ENCODE measurements around the gene TBC1D13. TPM values are rescaled to one million over a fixed set of nuclear protein-coding genes. Genes with fewer than 3 reads are reported as not detected.

The TBC1D13 gene, protein sequence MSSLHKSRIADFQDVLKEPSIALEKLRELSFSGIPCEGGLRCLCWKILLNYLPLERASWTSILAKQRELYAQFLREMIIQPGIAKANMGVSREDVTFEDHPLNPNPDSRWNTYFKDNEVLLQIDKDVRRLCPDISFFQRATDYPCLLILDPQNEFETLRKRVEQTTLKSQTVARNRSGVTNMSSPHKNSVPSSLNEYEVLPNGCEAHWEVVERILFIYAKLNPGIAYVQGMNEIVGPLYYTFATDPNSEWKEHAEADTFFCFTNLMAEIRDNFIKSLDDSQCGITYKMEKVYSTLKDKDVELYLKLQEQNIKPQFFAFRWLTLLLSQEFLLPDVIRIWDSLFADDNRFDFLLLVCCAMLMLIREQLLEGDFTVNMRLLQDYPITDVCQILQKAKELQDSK
- total RNA-seq = 10.4 and 12.9 TPM in 2 replicates

DNA sequence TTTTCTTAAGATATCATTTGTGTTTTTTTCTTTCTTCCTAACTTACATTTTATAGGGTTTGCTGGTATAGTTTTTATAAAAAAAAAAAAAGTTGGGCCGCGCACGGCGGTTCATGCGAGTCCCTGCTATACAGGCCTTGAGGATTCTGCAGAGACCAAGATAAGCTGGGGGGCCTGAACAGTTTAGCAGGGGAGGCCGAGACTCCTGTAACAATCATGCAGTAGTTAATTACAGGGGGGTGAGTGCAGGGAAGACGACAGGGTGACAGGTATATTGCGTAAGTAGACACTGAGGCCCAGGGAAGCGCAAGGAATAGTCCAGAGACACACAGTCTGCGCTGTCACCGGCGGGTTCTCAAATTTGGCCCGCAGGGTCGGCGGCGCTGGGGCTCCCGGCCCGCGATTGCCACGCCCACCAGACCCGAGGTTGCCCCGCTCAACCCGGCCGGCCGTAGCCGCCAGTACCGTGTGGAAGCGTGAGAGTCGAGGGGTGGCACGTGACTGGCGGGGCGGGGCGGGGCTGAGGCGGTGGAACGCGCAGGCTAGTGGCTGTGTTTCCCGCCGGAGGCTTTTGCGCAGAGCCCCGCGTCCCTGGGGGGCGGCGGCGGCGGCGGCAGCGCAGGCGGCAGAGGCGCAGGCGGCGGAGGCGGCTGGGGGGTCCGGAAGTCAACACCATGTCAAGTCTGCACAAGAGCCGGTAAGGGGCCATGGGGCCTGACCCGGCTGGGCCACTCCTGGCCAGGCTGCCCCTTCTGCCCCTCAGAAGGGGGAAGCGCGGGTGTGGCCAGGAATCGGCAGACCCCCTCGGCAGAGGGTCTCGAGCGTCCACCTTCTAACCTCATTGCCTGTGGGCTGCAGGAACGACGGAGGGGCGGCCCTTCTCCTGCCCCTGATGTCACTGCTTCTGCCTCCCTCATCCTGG lies at the start of gene TBC1D13:
Gene TBC1D13, plus strand, starts transcription at position 573 of the 921 bp plus-strand sequence. Its CDS starts 101 bp downstream, at position 674.
- peak within 1 kb of the TSS; percentile 87 for H3K4me3 ChIP-seq (ENCODE audit: low read depth, low read length)
- DNase-seq (ENCODE audit: low read depth) = peak; percentile 86
- TF ChIP-seq, protein P1, sequence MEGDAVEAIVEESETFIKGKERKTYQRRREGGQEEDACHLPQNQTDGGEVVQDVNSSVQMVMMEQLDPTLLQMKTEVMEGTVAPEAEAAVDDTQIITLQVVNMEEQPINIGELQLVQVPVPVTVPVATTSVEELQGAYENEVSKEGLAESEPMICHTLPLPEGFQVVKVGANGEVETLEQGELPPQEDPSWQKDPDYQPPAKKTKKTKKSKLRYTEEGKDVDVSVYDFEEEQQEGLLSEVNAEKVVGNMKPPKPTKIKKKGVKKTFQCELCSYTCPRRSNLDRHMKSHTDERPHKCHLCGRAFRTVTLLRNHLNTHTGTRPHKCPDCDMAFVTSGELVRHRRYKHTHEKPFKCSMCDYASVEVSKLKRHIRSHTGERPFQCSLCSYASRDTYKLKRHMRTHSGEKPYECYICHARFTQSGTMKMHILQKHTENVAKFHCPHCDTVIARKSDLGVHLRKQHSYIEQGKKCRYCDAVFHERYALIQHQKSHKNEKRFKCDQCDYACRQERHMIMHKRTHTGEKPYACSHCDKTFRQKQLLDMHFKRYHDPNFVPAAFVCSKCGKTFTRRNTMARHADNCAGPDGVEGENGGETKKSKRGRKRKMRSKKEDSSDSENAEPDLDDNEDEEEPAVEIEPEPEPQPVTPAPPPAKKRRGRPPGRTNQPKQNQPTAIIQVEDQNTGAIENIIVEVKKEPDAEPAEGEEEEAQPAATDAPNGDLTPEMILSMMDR (IDR thresholded peaks at IDR 0.05; ENCODE audit: insufficient read depth, low read depth, low read length) = no peak

DNA sequence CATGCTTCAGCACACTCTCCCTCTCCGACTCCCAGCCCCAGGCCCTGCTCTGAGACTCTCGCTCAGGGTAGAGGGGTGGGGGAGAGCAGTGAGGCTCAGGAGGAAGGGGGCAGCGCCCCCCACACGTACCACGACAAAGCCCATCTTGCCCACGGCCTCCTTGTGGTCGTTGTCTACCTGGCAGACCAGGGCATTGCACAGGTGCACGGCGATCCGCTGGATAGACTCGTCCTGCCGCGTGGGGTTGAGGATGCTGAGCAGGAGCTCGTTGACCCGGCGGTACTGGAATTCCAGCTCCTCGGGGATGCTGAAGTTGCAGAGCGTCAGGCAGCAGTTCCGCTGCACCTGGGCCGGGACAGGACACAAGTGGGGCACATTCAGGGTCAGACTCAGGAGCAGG lies 44.7 kb upstream of the TBC1D13 start:
- TF ChIP-seq, protein P1 (IDR thresholded peaks at IDR 0.05; ENCODE audit: insufficient read depth, low read depth, low read length) = no peak
- DNase-seq (ENCODE audit: low read depth) = no peak
- no peak overlapping the region for H3K4me3 ChIP-seq (ENCODE audit: low read depth, low read length)

DNA sequence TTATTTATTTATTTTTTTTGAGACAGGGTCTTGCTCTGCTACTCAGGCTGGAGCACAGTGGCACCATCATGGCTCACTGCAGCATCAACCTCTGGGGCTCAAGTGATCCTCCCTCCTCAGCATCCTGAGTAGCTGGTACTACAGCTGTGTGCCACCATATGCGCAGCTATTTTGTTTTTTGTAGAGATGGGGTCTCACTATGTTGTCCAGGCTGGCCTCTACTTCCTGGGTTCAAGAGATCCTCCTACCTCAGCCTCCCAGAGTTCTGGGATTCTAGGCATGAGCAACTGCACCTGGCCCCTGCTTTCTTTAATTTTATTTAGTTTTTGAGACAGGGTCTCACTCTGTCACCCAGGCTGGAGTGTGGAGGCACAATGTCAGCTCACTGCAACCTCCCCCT lies 43.6 kb upstream of the TBC1D13 start:
- DNase-seq (ENCODE audit: low read depth) = no peak
- H3K4me3 ChIP-seq (ENCODE audit: low read depth, low read length) = no peak overlapping the region
- TF ChIP-seq, protein P1 (IDR thresholded peaks at IDR 0.05; ENCODE audit: insufficient read depth, low read depth, low read length) = no peak

DNA sequence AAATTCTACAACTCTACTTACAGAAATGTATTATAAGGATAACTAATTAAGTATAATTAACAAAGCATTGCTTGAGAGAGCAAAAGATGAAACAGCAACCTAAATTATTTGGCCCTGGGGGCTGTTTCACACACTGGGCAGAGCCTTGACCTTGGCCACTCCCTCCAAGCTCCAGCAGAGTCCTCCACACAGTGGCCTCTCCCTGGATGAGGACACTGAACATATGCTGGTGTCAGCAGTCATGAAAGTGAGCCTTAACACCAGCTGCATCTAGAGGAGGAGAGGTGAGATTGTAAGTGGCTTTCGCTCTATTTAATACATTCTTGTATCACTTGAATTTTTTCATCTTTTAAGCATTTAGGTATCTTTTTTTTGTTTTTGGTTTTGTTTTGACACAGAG lies 39.8 kb upstream of the TBC1D13 start:
- no peak for DNase-seq (ENCODE audit: low read depth)
- TF ChIP-seq, protein P1 (IDR thresholded peaks at IDR 0.05; ENCODE audit: insufficient read depth, low read depth, low read length) = no peak
- H3K4me3 ChIP-seq (ENCODE audit: low read depth, low read length) = no peak overlapping the region

DNA sequence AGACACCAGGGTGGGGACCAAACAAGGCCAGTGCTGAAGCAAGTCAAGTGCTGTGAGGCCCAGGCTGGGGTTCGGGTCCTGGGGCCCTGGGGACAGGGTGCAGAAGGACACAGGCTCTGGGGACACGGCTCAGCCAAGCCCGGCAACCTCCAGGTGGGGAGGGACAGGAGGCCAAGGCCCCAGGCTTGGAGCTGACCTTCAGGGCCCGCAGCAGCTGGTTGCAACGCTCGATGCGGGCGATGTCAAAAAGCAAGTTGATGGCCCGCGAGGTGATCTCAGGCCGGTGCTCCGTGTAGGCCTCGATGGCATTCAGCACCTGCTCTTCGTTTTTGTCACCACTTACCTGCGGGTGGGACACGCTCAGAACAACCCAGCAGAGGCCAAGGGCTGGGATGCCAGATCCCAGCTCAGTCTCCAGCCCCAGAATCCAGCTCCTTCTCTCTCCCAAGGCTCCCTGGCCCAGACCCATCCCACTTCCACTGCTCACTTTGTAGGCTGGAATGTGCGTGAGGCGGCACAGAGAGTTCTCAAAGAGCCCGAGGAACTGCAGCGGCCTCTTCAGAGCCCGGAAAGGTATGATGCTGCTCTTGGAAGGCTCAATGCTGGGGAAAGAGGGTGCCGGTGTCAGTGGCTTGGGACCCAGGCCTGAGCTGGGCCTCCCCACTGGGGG lies 36.0 kb upstream of the TBC1D13 start:
- DNase-seq (ENCODE audit: low read depth) = no peak
- H3K4me3 ChIP-seq (ENCODE audit: low read depth, low read length) = no peak overlapping the region
- TF ChIP-seq, protein P1 (IDR thresholded peaks at IDR 0.05; ENCODE audit: insufficient read depth, low read depth, low read length) = no peak

DNA sequence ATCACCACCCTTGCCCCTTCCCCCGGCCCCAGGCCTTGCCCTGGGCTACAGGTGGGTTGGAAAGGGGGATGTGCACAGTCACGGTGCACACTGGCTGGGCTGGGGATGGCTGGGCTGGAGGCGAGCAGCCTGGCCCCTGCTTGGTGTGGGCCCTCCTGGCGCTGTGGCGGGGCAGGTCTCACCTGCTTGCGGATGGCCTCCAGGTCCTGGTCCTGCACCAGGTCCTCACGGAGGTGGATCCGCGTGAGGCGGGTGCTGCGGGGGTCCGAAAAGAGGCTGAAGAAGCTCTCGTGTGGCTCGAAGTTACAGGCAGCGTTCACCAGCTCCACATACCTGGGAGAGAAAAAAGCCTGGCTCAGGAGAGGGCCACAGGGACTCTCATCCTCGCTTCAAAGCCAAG lies 33.4 kb upstream of the TBC1D13 start:
- TF ChIP-seq, protein P1 (IDR thresholded peaks at IDR 0.05; ENCODE audit: insufficient read depth, low read depth, low read length) = no peak
- no peak for DNase-seq (ENCODE audit: low read depth)
- H3K4me3 ChIP-seq (ENCODE audit: low read depth, low read length) = no peak overlapping the region

Measured in fibroblast of villous mesenchyme (primary cell).